HG03460 (cell line): ENCODE results near the gene SOSTDC1.

Source experiments
- ATAC-seq: cut with Tn5 transposase; IDR thresholded peaks from one replicate; pipeline ENCODE4 v1.9.1; 2021; ENCODE audit not compliant: unreplicated experiment

SOSTDC1 gene

GRCh38 chr7:16420649-16421332 is 44.7 kb downstream of the SOSTDC1 start:
- peak; percentile 82 for ATAC-seq

- no peak for ATAC-seq
Observed at GRCh38 chr7:16420329-16420648, 45.2 kb downstream of the SOSTDC1 start.

- ATAC-seq, result no peak
Observed at GRCh38 chr7:16419859-16420258, 45.7 kb downstream of the SOSTDC1 start.

GRCh38 chr7:16419126-16419525 is 46.4 kb downstream of the SOSTDC1 start:
- ATAC-seq, result no peak

GRCh38 chr7:16417906-16418305 is 47.6 kb downstream of the SOSTDC1 start:
- no peak for ATAC-seq

- ATAC-seq, result no peak
Observed at GRCh38 chr7:16416289-16417282, 49.0 kb downstream of the SOSTDC1 start.

- no peak for ATAC-seq
Observed at GRCh38 chr7:16412274-16413254, 53.0 kb downstream of the SOSTDC1 start.
